ENCODE data around the gene KMT2C. TPM values are rescaled to one million over a fixed set of nuclear protein-coding genes. Genes with fewer than 3 reads are reported as not detected.

KMT2C gene
- total and polyA plus RNA-seq, 10 of the 15 experiments (the other 5 are each of a cell fraction or from before 2014, with no cell fraction given), result 3.3 to 45.2 (median 19.2) TPM

DNA sequence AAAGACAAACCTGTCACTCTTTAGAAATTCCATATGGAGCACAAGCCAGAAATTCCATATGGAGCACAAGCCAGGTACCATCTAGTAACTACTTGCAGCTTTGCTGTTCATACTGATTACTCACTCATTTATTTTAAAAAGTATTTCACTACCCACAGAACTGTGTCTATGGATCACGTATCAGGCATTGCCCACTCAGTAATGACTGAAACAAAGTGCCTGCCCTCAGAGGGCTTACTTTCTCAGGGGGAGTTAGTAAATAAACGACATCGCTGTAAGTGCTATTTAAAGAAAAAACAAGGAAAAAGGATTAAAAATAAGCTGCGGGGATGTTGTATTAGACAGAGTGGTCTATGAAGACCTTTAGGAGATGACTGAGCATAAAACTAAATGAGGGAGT lies 239.4 kb downstream of the KMT2C start:
- TF ChIP-seq SPI1 (IDR thresholded peaks at IDR 0.05; ENCODE audit: borderline replicate concordance, insufficient read depth, low read depth, low read length), result no peak
- no peak for TF ChIP-seq CREM (IDR thresholded peaks at IDR 0.05; ENCODE audit: low read depth)
- no peak for TF ChIP-seq TCF7 (IDR thresholded peaks at IDR 0.05; ENCODE audit: borderline replicate concordance)
- no peak for TF ChIP-seq GATAD2B (conservative IDR thresholded peaks at IDR 0.05; ENCODE audit: low read depth)
- no peak for TF ChIP-seq KAT2A (conservative IDR thresholded peaks at IDR 0.05; ENCODE audit: control insufficient read depth, low read depth, low read length)
- TF ChIP-seq IKZF1 (conservative IDR thresholded peaks at IDR 0.05), result no peak
- TF ChIP-seq, protein P1, sequence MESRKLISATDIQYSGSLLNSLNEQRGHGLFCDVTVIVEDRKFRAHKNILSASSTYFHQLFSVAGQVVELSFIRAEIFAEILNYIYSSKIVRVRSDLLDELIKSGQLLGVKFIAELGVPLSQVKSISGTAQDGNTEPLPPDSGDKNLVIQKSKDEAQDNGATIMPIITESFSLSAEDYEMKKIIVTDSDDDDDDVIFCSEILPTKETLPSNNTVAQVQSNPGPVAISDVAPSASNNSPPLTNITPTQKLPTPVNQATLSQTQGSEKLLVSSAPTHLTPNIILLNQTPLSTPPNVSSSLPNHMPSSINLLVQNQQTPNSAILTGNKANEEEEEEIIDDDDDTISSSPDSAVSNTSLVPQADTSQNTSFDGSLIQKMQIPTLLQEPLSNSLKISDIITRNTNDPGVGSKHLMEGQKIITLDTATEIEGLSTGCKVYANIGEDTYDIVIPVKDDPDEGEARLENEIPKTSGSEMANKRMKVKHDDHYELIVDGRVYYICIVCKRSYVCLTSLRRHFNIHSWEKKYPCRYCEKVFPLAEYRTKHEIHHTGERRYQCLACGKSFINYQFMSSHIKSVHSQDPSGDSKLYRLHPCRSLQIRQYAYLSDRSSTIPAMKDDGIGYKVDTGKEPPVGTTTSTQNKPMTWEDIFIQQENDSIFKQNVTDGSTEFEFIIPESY (IDR thresholded peaks at IDR 0.05), result no peak
- no peak for TF ChIP-seq HCFC1 (IDR thresholded peaks at IDR 0.05; ENCODE audit: low read length)
- TF ChIP-seq, protein P2, sequence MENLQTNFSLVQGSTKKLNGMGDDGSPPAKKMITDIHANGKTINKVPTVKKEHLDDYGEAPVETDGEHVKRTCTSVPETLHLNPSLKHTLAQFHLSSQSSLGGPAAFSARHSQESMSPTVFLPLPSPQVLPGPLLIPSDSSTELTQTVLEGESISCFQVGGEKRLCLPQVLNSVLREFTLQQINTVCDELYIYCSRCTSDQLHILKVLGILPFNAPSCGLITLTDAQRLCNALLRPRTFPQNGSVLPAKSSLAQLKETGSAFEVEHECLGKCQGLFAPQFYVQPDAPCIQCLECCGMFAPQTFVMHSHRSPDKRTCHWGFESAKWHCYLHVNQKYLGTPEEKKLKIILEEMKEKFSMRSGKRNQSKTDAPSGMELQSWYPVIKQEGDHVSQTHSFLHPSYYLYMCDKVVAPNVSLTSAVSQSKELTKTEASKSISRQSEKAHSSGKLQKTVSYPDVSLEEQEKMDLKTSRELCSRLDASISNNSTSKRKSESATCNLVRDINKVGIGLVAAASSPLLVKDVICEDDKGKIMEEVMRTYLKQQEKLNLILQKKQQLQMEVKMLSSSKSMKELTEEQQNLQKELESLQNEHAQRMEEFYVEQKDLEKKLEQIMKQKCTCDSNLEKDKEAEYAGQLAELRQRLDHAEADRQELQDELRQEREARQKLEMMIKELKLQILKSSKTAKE (IDR thresholded peaks at IDR 0.05; ENCODE audit: low read depth, poor library complexity, severe bottlenecking), result no peak
- no peak for TF ChIP-seq CHD4 (IDR thresholded peaks at IDR 0.05)
- TF ChIP-seq, protein P3, sequence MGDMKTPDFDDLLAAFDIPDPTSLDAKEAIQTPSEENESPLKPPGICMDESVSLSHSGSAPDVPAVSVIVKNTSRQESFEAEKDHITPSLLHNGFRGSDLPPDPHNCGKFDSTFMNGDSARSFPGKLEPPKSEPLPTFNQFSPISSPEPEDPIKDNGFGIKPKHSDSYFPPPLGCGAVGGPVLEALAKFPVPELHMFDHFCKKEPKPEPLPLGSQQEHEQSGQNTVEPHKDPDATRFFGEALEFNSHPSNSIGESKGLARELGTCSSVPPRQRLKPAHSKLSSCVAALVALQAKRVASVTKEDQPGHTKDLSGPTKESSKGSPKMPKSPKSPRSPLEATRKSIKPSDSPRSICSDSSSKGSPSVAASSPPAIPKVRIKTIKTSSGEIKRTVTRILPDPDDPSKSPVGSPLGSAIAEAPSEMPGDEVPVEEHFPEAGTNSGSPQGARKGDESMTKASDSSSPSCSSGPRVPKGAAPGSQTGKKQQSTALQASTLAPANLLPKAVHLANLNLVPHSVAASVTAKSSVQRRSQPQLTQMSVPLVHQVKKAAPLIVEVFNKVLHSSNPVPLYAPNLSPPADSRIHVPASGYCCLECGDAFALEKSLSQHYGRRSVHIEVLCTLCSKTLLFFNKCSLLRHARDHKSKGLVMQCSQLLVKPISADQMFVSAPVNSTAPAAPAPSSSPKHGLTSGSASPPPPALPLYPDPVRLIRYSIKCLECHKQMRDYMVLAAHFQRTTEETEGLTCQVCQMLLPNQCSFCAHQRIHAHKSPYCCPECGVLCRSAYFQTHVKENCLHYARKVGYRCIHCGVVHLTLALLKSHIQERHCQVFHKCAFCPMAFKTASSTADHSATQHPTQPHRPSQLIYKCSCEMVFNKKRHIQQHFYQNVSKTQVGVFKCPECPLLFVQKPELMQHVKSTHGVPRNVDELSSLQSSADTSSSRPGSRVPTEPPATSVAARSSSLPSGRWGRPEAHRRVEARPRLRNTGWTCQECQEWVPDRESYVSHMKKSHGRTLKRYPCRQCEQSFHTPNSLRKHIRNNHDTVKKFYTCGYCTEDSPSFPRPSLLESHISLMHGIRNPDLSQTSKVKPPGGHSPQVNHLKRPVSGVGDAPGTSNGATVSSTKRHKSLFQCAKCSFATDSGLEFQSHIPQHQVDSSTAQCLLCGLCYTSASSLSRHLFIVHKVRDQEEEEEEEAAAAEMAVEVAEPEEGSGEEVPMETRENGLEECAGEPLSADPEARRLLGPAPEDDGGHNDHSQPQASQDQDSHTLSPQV (IDR thresholded peaks at IDR 0.05), result no peak
- no peak for TF ChIP-seq ZNF24 (IDR thresholded peaks at IDR 0.05)
- TF ChIP-seq LARP7 (IDR thresholded peaks at IDR 0.05), result no peak
- no peak for TF ChIP-seq RBBP5 (conservative IDR thresholded peaks at IDR 0.05)
- no peak for TF ChIP-seq STAT3 (IDR thresholded peaks at IDR 0.05; ENCODE audit: low read depth, low read length)
- no peak for TF ChIP-seq MEF2A (IDR thresholded peaks at IDR 0.05; ENCODE audit: insufficient read depth, low read depth, low read length)
- no peak for TF ChIP-seq SUPT20H (IDR thresholded peaks at IDR 0.05; ENCODE audit: borderline replicate concordance, control insufficient read depth, low read depth, low read length)
- WGBS (ENCODE audit: insufficient coverage, insufficient replicate concordance, low lambda C conversion rate, missing lambda C conversion rate), result 98% methylated on average over 4 of the region's 4 CpGs
- intact Hi-C loops (cut with micrococcal nuclease; ENCODE audit: unreplicated experiment) (no loop called here), in situ Hi-C loops (cut with MboI) (no loop called here)
- DNase-seq (ENCODE audit: low read depth, low spot score) (no peak), ATAC-seq (no peak), FAIRE-seq (no peak)
- ChIA-PET SMC1A (ENCODE audit: uncharacterized antibody, unreplicated experiment) (interaction anchor here (0.7 to 1.8 kb wide), 4 partner anchors 10 to 521 kb away, joined by 3 to 5 read pairs (median 3); no protein-coding TSS in a partner anchor), RAD21 (ENCODE audit: unreplicated experiment) (no interaction called here), CTCF (no interaction called here), POLR2A (no interaction called here)
- H3K36me3 ChIP-seq (ENCODE audit: control insufficient read depth in 2 of 2, insufficient read depth in 2 of 2, low read length in 1 of 2), result peaks cover 5 to 28% of the 10 kb centered on the region in 2 experiments
- H2AFZ ChIP-seq (ENCODE audit: control insufficient read depth, low read depth, low read length), result no peak overlapping the region
- no peaks in the 10 kb centered on the region for H3K79me2 ChIP-seq (ENCODE audit: control insufficient read depth, insufficient read depth, low read length)
- no peak overlapping the region for H3K4me2 ChIP-seq (ENCODE audit: control insufficient read depth, insufficient read depth)
- H4K20me1 ChIP-seq (ENCODE audit: control insufficient read depth, insufficient read depth), result no peaks in the 10 kb centered on the region
- no peak overlapping the region for H3K27ac ChIP-seq (ENCODE audit: control insufficient read depth, insufficient read depth)
- H3K27me3 ChIP-seq (replicated peaks in 1 of 2; ENCODE audit: control insufficient read depth in 2 of 2, insufficient read depth in 2 of 2, low read length in 1 of 2), result no peaks in the 10 kb centered on the region
- H3K4me1 ChIP-seq (ENCODE audit: control insufficient read depth, insufficient read depth, low read length), result no peaks in the 10 kb centered on the region
- no peaks in the 10 kb centered on the region for H3K9me3 ChIP-seq (replicated peaks; ENCODE audit: control insufficient read depth, insufficient read depth, low read length)
- BruUV-seq (replicated peaks), result no TSS peak
- no peak overlapping the region for H3K9ac ChIP-seq (ENCODE audit: control insufficient read depth, insufficient read depth, low read length)
- H3K4me3 ChIP-seq, result no peak overlapping the region

Data from GM12878 (cell line).